ENCODE data around the gene EYS.

The EYS gene

GRCh38 chr6:64945450-64945849 lies 761.6 kb downstream of the EYS start:
- Histone ChIP-seq H3K27me3 (ENCODE audit: insufficient read depth, low read length) (no peaks in the 10 kb centered on the region), H3K4me3 (ENCODE audit: low read depth, low read length) (no peak overlapping the region), H3K27ac (ENCODE audit: low read depth, low read length) (no peak overlapping the region), H2AFZ (ENCODE audit: low read length, unreplicated experiment) (no peak overlapping the region), H3K4me1 (ENCODE audit: control insufficient read depth, insufficient read depth, low read length, unreplicated experiment) (no peaks in the 10 kb centered on the region), H3K79me2 (ENCODE audit: control insufficient read depth, insufficient read depth, low read length, unreplicated experiment) (no peaks in the 10 kb centered on the region), H3K36me3 (ENCODE audit: insufficient read depth, low read length) (no peaks in the 10 kb centered on the region)

- Histone ChIP-seq H3K36me3 (ENCODE audit: insufficient read depth, low read length) (no peaks in the 10 kb centered on the region), H3K27me3 (ENCODE audit: insufficient read depth, low read length) (no peaks in the 10 kb centered on the region), H3K27ac (ENCODE audit: low read depth, low read length) (no peak overlapping the region), H3K4me1 (ENCODE audit: control insufficient read depth, insufficient read depth, low read length, unreplicated experiment) (no peaks in the 10 kb centered on the region), H3K4me3 (ENCODE audit: low read depth, low read length) (no peak overlapping the region), H3K79me2 (ENCODE audit: control insufficient read depth, insufficient read depth, low read length, unreplicated experiment) (no peaks in the 10 kb centered on the region), H2AFZ (ENCODE audit: low read length, unreplicated experiment) (no peak overlapping the region)
Observed at GRCh38 chr6:64932486-64932885, 774.5 kb downstream of the EYS start.

- H3K79me2 ChIP-seq (ENCODE audit: control insufficient read depth, insufficient read depth, low read length, unreplicated experiment) = no peaks in the 10 kb centered on the region
- no peak overlapping the region for H3K27ac ChIP-seq (ENCODE audit: low read depth, low read length)
- H3K4me1 ChIP-seq (ENCODE audit: control insufficient read depth, insufficient read depth, low read length, unreplicated experiment) = no peaks in the 10 kb centered on the region
- no peaks in the 10 kb centered on the region for H3K27me3 ChIP-seq (ENCODE audit: insufficient read depth, low read length)
- H3K36me3 ChIP-seq (ENCODE audit: insufficient read depth, low read length) = no peaks in the 10 kb centered on the region
- no peak overlapping the region for H2AFZ ChIP-seq (ENCODE audit: low read length, unreplicated experiment)
- no peak overlapping the region for H3K4me3 ChIP-seq (ENCODE audit: low read depth, low read length)
Observed at GRCh38 chr6:64930681-64931080, 776.3 kb downstream of the EYS start.

- Histone ChIP-seq H2AFZ (ENCODE audit: low read length, unreplicated experiment) (no peak overlapping the region), H3K4me1 (ENCODE audit: control insufficient read depth, insufficient read depth, low read length, unreplicated experiment) (no peaks in the 10 kb centered on the region), H3K27me3 (ENCODE audit: insufficient read depth, low read length) (no peaks in the 10 kb centered on the region), H3K79me2 (ENCODE audit: control insufficient read depth, insufficient read depth, low read length, unreplicated experiment) (no peaks in the 10 kb centered on the region), H3K36me3 (ENCODE audit: insufficient read depth, low read length) (no peaks in the 10 kb centered on the region), H3K27ac (ENCODE audit: low read depth, low read length) (no peak overlapping the region), H3K4me3 (ENCODE audit: low read depth, low read length) (no peak overlapping the region)
Observed at GRCh38 chr6:64926051-64926450, 781.0 kb downstream of the EYS start.

DNA sequence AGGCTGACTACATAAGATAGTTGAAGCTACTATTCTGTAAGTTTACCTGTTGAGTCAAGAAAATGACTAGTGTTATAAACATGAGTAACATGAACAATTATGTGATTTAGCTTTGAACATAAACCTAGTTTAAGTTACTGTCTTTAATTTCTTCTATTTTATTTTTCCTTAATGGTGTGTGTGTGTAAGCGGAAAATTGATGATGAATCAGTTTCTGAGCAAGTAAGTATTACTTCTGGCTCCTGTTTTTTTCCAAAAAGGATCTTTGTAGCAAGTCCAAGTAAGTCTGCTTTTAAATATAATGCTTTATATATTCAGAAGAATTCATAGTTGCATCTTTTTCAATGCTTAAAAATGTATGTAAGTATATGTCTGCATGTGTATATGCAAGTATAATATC lies 786.8 kb downstream of the EYS start:
- Histone ChIP-seq H3K79me2 (ENCODE audit: control insufficient read depth, insufficient read depth, low read length, unreplicated experiment) (no peaks in the 10 kb centered on the region), H3K27me3 (ENCODE audit: insufficient read depth, low read length) (no peaks in the 10 kb centered on the region), H2AFZ (ENCODE audit: low read length, unreplicated experiment) (no peak overlapping the region), H3K36me3 (ENCODE audit: insufficient read depth, low read length) (no peaks in the 10 kb centered on the region), H3K4me1 (ENCODE audit: control insufficient read depth, insufficient read depth, low read length, unreplicated experiment) (no peaks in the 10 kb centered on the region), H3K27ac (ENCODE audit: low read depth, low read length) (no peak overlapping the region), H3K4me3 (ENCODE audit: low read depth, low read length) (no peak overlapping the region)

- Histone ChIP-seq H3K79me2 (ENCODE audit: control insufficient read depth, insufficient read depth, low read length, unreplicated experiment) (no peaks in the 10 kb centered on the region), H3K4me1 (ENCODE audit: control insufficient read depth, insufficient read depth, low read length, unreplicated experiment) (no peaks in the 10 kb centered on the region), H2AFZ (ENCODE audit: low read length, unreplicated experiment) (no peak overlapping the region), H3K36me3 (ENCODE audit: insufficient read depth, low read length) (no peaks in the 10 kb centered on the region), H3K4me3 (ENCODE audit: low read depth, low read length) (no peak overlapping the region), H3K27me3 (ENCODE audit: insufficient read depth, low read length) (no peaks in the 10 kb centered on the region), H3K27ac (ENCODE audit: low read depth, low read length) (no peak overlapping the region)
Observed at GRCh38 chr6:64914124-64914523, 792.9 kb downstream of the EYS start.

GRCh38 chr6:64912966-64913365 lies 794.1 kb downstream of the EYS start:
- no peaks in the 10 kb centered on the region for H3K36me3 ChIP-seq (ENCODE audit: insufficient read depth, low read length)
- no peak overlapping the region for H3K27ac ChIP-seq (ENCODE audit: low read depth, low read length)
- no peaks in the 10 kb centered on the region for H3K27me3 ChIP-seq (ENCODE audit: insufficient read depth, low read length)
- no peaks in the 10 kb centered on the region for H3K79me2 ChIP-seq (ENCODE audit: control insufficient read depth, insufficient read depth, low read length, unreplicated experiment)
- no peak overlapping the region for H2AFZ ChIP-seq (ENCODE audit: low read length, unreplicated experiment)
- H3K4me1 ChIP-seq (ENCODE audit: control insufficient read depth, insufficient read depth, low read length, unreplicated experiment) = no peaks in the 10 kb centered on the region
- no peak overlapping the region for H3K4me3 ChIP-seq (ENCODE audit: low read depth, low read length)

GRCh38 chr6:64908104-64908503 lies 798.9 kb downstream of the EYS start:
- Histone ChIP-seq H3K4me3 (ENCODE audit: low read depth, low read length) (no peak overlapping the region), H3K27ac (ENCODE audit: low read depth, low read length) (no peak overlapping the region)

DNA sequence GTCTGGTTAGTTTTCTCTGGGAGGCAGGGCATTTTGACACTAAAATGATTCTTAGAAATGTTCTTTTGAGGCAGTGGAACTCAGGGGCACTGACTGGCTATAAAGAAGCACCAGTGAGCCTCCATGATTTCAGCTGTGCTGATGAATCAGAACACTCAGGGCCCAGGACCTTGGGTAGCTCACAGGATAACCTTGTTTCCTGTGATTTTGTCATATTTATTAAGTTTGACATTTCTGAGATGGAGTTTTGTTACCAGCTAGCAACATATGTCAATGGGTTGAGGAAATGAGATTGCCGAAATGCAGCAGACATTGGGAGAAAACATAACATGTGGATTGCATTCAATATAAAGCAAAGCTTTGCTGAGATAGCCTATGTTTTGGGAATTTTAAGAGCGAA lies 802.4 kb downstream of the EYS start:
- Histone ChIP-seq H3K27me3 (ENCODE audit: insufficient read depth, low read length) (no peaks in the 10 kb centered on the region), H2AFZ (ENCODE audit: low read length, unreplicated experiment) (no peak overlapping the region), H3K4me3 (ENCODE audit: low read depth, low read length) (no peak overlapping the region), H3K27ac (ENCODE audit: low read depth, low read length) (no peak overlapping the region), H3K36me3 (ENCODE audit: insufficient read depth, low read length) (no peaks in the 10 kb centered on the region), H3K79me2 (ENCODE audit: control insufficient read depth, insufficient read depth, low read length, unreplicated experiment) (no peaks in the 10 kb centered on the region), H3K4me1 (ENCODE audit: control insufficient read depth, insufficient read depth, low read length, unreplicated experiment) (no peaks in the 10 kb centered on the region)

More at GRCh38 chr6:64908104-64908503, 798.9 kb downstream of the EYS start:
- Histone ChIP-seq H3K36me3 (ENCODE audit: insufficient read depth, low read length) (no peaks in the 10 kb centered on the region), H3K79me2 (ENCODE audit: control insufficient read depth, insufficient read depth, low read length, unreplicated experiment) (no peaks in the 10 kb centered on the region), H3K4me1 (ENCODE audit: control insufficient read depth, insufficient read depth, low read length, unreplicated experiment) (no peaks in the 10 kb centered on the region), H3K27me3 (ENCODE audit: insufficient read depth, low read length) (no peaks in the 10 kb centered on the region), H2AFZ (ENCODE audit: low read length, unreplicated experiment) (no peak overlapping the region)

- no peaks in the 10 kb centered on the region for H3K27me3 ChIP-seq (ENCODE audit: insufficient read depth, low read length)
- H3K4me3 ChIP-seq (ENCODE audit: low read depth, low read length) = no peak overlapping the region
- H2AFZ ChIP-seq (ENCODE audit: low read length, unreplicated experiment) = no peak overlapping the region
- no peaks in the 10 kb centered on the region for H3K79me2 ChIP-seq (ENCODE audit: control insufficient read depth, insufficient read depth, low read length, unreplicated experiment)
- no peaks in the 10 kb centered on the region for H3K36me3 ChIP-seq (ENCODE audit: insufficient read depth, low read length)
- H3K4me1 ChIP-seq (ENCODE audit: control insufficient read depth, insufficient read depth, low read length, unreplicated experiment) = no peaks in the 10 kb centered on the region
- H3K27ac ChIP-seq (ENCODE audit: low read depth, low read length) = no peak overlapping the region
Observed at GRCh38 chr6:64902596-64902995, 804.4 kb downstream of the EYS start.

GRCh38 chr6:64896939-64897338 lies 810.1 kb downstream of the EYS start:
- Histone ChIP-seq H2AFZ (ENCODE audit: low read length, unreplicated experiment) (no peak overlapping the region), H3K36me3 (ENCODE audit: insufficient read depth, low read length) (no peaks in the 10 kb centered on the region), H3K4me1 (ENCODE audit: control insufficient read depth, insufficient read depth, low read length, unreplicated experiment) (peaks cover 4% of the 10 kb centered on the region), H3K27me3 (ENCODE audit: insufficient read depth, low read length) (no peaks in the 10 kb centered on the region), H3K27ac (ENCODE audit: low read depth, low read length) (no peak overlapping the region), H3K79me2 (ENCODE audit: control insufficient read depth, insufficient read depth, low read length, unreplicated experiment) (no peaks in the 10 kb centered on the region), H3K4me3 (ENCODE audit: low read depth, low read length) (no peak overlapping the region)
